SK-N-MC (cell line): ENCODE data around the gene CTNNB1.

Experiments
- EZH2 ChIP-seq: fragments of 200-600 bp; sonication (generic); IDR thresholded peaks from one replicate; pipeline ENCODE4 v1.6.1; 2017; ENCODE audit warnings: antibody characterized with exemption
- POLR2AphosphoS5 ChIP-seq: IDR thresholded peaks from 2 replicates; pipeline ENCODE4 v1.6.1; 2012; ENCODE audit warnings: mild to moderate bottlenecking, low read depth, low read length, borderline replicate concordance

GRCh38 chr3:41220906-41221677, 21.8 kb downstream of the CTNNB1 start:
- TF ChIP-seq POLR2AphosphoS5 (no peak), EZH2 (no peak)
